AG04449 (cell line): ENCODE data around the gene PCSK1N.

Experiments
- CTCF ChIA-PET: fragments of 350-600 bp; formaldehyde crosslinking; extraction: SDS; loops from one replicate; lab custom pipeline; 2021; ENCODE audit warnings: antibody characterized with exemption; lab: Yijun Ruan, JAX
- POLR2A ChIA-PET: fragments of 400-600, 350-600 bp; formaldehyde crosslinking; extraction: SDS; loops from one replicate; lab custom pipeline; 2020; ENCODE audit warnings: antibody characterized with exemption, inconsistent platforms; lab: Yijun Ruan, JAX
- DNase-seq: peaks from one replicate; pipeline ENCODE4 v3.0.0-alpha.2; 2010; ENCODE audit warnings: low read depth, low spot score
- H3K4me3 ChIP-seq: 2 replicates; pipeline ENCODE4 v1.5.1; 2011; ENCODE audit warnings: low read depth, mild to moderate bottlenecking, control low read depth, low read length
- TF ChIP-seq, protein P1 (sequence below): IDR thresholded peaks from one replicate; pipeline ENCODE4 v1.5.1; 2011; ENCODE audit warnings: mild to moderate bottlenecking, moderate library complexity, low read length, control low read depth, inconsistent platforms; ENCODE audit not compliant: insufficient read depth; ENCODE audit errors: missing control alignments

Gene PCSK1N

DNA sequence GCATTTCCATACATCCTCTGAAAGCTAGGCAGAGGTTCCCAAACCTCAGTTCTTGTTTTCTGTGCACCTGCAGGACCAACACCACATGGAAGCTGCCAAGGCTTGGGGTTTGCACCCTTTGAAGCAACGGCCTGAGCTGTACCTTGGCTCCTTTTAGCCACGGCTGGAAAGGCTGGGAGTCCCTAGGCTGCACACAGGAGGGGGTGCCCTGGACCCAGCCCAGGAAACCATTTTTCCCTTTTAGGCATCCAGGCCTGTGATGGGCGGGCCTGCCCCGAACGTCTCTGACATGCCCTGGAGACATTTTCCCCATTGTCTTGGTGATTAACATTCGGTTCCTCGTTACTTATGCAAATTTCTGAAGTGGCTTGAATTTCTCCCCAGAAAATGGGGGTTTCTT is 17.4 kb upstream of the PCSK1N start:
- ChIA-PET POLR2A (no interaction called here), CTCF (no interaction called here)
- no peak for DNase-seq
- H3K4me3 ChIP-seq: no peak overlapping the region
- TF ChIP-seq, protein P1, sequence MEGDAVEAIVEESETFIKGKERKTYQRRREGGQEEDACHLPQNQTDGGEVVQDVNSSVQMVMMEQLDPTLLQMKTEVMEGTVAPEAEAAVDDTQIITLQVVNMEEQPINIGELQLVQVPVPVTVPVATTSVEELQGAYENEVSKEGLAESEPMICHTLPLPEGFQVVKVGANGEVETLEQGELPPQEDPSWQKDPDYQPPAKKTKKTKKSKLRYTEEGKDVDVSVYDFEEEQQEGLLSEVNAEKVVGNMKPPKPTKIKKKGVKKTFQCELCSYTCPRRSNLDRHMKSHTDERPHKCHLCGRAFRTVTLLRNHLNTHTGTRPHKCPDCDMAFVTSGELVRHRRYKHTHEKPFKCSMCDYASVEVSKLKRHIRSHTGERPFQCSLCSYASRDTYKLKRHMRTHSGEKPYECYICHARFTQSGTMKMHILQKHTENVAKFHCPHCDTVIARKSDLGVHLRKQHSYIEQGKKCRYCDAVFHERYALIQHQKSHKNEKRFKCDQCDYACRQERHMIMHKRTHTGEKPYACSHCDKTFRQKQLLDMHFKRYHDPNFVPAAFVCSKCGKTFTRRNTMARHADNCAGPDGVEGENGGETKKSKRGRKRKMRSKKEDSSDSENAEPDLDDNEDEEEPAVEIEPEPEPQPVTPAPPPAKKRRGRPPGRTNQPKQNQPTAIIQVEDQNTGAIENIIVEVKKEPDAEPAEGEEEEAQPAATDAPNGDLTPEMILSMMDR: no peak

DNA sequence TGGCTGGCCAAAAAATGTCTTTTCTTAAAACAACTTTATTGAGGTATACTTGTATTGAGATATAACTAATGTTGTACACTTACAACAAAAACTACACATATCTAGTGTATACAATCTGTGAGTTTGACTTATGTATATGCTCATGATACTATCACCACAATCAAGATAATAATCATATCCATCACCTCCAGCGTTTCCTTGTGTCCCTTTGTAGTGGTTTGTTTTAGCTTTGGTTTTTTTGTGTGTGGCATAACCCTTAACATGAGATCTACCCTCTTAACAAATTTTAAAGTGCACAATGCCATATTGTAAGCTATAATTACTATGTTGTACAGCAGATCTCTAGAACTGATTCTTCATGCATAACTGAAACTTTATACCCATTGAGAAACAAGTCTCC is 13.4 kb upstream of the PCSK1N start:
- POLR2A ChIA-PET: no interaction called here
- no peak overlapping the region for H3K4me3 ChIP-seq
- CTCF ChIA-PET: no interaction called here
- no peak for DNase-seq
- TF ChIP-seq, protein P1: no peak

DNA sequence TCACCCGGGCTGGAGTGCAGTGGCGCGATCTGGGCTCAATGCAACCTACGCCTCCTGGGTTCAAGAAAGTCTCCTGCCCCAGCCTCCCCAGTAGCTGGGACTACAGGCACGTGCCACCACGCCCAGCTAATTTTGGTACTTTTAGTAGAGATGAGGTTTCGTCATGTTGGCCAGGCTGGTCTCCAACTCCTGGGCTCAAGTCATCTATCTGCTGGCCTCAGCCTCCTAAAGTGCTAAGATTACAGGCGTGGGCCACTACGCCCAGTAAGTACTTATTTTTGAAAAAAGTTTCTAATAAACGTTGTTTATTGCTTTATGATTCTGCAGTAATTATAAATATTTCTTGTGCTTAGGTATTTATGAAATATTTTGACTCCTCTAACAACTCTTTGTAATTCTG is 4.3 kb upstream of the PCSK1N start:
- DNase-seq: no peak
- POLR2A ChIA-PET: no interaction called here
- H3K4me3 ChIP-seq: no peak overlapping the region
- TF ChIP-seq, protein P1: no peak
- CTCF ChIA-PET: no interaction called here

DNA sequence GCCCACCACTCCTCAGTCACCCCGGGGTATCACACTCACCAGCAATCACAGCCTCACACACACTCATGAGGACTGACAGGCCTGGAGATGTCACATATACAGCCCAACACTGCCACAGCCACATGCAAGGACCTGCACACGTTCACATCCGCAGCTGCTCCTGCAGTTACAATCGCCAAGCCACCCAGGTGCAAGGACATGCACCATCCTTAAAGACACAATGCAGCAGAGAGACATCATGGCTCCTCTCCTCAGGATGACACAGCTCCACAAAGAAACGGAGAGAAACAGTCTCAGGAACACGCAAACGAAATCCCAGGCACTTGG is 1.1 kb downstream of the PCSK1N start:
- CTCF ChIA-PET: interaction anchor here (1.9 kb wide), 1 partner anchor 9 kb away, joined by 5 read pairs; no protein-coding TSS in a partner anchor
- TF ChIP-seq, protein P1: no peak

DNA sequence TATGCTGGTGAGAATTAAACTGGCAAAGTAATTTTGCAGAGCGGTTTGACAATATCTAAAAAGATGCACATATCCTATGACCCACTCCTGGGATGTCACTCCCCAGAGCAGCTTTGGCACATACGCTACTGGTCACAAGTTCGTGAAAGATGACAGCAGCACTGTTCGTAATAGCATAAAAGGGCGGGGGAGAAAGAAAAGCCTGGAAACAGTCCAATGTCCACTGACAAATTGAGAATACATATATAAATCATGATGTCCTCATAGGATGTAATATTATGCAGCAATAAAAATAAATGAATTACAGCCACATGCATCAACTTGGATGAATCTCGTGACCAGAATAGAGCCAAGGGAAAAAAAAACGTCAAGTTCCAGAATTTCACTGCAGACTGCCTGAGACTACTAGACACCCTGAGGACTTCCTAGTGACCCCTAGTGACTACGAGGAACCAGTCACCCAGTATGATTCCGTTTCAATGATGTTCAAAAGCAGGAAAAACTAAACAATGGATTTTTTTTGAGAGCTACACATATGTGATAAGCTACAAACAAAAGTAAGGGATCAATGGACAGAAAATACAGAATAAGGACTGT is 1.8 kb downstream of the PCSK1N start:
- no peak for DNase-seq
- H3K4me3 ChIP-seq: no peak overlapping the region
- POLR2A ChIA-PET: no interaction called here
- CTCF ChIA-PET: interaction anchor here (1.1 to 1.9 kb wide), 2 partner anchors 9 to 322 kb away, joined by 3 to 5 read pairs; no protein-coding TSS in a partner anchor
- TF ChIP-seq, protein P1: no peak

More for the DNA sequence above, 1.1 kb downstream of the PCSK1N start:
- DNase-seq: no peak
- H3K4me3 ChIP-seq: no peak overlapping the region
- POLR2A ChIA-PET: no interaction called here

DNA sequence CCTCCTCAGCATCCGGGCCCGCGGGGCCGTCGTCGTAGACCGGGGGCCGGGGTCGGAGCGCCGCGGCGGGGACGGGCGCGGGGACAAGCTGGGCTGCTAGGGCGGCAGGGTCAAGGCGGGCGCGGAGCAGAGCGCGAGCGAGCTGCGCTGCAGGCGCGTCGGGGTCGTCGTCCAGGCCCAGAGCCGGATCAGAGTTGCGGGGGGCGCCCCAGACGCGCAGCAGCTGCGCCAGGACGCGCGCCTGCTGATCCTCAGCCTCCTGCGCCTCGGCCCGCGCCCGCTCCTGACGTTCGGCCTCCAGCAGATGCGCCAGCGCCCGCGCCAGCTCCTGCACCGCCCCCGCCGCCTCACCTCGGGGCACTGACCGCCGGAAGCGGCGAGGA is 3.5 kb downstream of the PCSK1N start:
- CTCF ChIA-PET: no interaction called here
- no peak overlapping the region for H3K4me3 ChIP-seq
- POLR2A ChIA-PET: interaction anchor here (1.1 kb wide), 1 partner anchor 60 kb away, joined by 3 read pairs; no protein-coding TSS in a partner anchor
- TF ChIP-seq, protein P1: no peak
- no peak for DNase-seq
